ENCODE data around the gene PHF21B.

Gene PHF21B

DNA sequence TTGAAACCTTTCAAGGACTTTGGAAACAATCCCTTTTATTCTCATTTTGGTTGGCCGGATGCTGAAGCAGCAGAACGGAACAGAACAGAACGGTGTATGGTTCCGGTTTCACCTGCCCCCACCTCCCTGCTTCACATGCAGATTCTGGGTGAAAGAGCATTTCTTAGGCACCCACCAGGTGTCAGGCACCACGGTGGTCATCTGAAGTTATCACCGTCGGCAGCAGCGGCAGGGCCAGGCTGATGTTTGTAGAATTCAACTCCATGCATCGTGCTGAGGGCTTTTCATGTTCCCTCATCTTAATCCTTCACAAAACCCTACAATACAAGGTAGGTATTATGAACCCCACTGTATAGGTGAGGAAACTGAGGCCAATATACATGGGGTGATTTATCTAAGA is 13.6 kb upstream of the PHF21B start:
- Histone ChIP-seq H3K27ac (ENCODE audit: insufficient read depth, low read depth, low read length, poor library complexity, severe bottlenecking) (no peak overlapping the region), H3K4me1 (ENCODE audit: control insufficient read depth, insufficient read depth, low read length) (no peaks in the 10 kb centered on the region), H3K36me3 (ENCODE audit: control insufficient read depth, insufficient read depth, low read length) (no peaks in the 10 kb centered on the region), H3K4me3 (ENCODE audit: insufficient read depth, low read depth, low read length) (no peak overlapping the region), H3K9me3 (ENCODE audit: control insufficient read depth, low read length) (no peaks in the 10 kb centered on the region), H3K27me3 (ENCODE audit: control insufficient read depth, insufficient read depth, low read length, poor library complexity, severe bottlenecking) (no peaks in the 10 kb centered on the region)
- WGBS, 2 experiments = 27 to 31% methylated on average over 9 of the region's 9 CpGs

DNA sequence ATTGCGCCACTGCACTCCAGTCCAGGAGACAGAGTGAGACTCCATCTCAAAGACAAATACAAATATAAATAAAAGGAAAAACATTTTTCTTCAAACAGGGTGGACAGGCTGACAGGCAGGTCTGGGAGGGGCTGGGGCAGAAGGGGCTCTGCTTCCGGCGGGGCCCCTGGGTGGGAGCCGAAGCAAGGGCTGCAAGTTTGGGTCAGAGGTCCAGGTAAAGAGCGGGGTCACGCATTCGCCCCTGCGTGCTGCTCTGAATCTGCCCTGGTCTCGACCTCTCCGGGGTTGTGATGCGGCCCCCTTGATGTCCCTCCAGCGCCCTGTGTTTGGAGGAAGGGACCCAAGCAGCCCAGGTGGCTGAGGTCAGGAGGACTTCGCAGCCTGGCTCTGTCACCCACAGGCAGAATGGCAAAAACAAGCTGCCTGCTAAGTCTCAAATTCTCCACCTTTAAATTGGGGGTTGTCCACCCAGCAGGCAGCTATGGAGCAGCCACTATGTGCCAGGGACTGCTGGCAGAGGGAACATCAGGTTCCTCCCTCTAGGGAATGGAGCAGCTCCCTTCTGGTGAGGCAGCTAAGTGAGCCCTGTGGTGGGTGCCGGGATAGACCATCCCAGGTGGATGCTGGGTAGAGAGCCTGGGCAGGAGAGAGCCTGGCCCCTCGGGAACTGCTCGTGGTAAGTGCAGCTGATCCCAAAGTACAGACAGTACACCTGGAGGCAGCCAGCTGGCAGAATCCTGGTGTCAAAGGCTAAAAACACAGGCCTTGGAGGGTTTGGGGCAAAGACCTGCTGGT is 10.3 kb upstream of the PHF21B start:
- Histone ChIP-seq H3K4me3 (ENCODE audit: insufficient read depth, low read depth, low read length) (no peak overlapping the region), H3K9me3 (ENCODE audit: control insufficient read depth, low read length) (no peaks in the 10 kb centered on the region), H3K4me1 (ENCODE audit: control insufficient read depth, insufficient read depth, low read length) (no peaks in the 10 kb centered on the region), H3K27me3 (ENCODE audit: control insufficient read depth, insufficient read depth, low read length, poor library complexity, severe bottlenecking) (no peaks in the 10 kb centered on the region), H3K27ac (ENCODE audit: insufficient read depth, low read depth, low read length, poor library complexity, severe bottlenecking) (no peak overlapping the region), H3K36me3 (ENCODE audit: control insufficient read depth, insufficient read depth, low read length) (no peaks in the 10 kb centered on the region)
- WGBS, 2 experiments = 85 to 86% methylated on average over 16 of the region's 16 CpGs

GRCh38 chr22:45014654-45015053 is 4.8 kb upstream of the PHF21B start:
- no peak overlapping the region for H3K27ac ChIP-seq (ENCODE audit: insufficient read depth, low read depth, low read length, poor library complexity, severe bottlenecking)
- H3K4me3 ChIP-seq (ENCODE audit: insufficient read depth, low read depth, low read length) = no peak overlapping the region
- H3K36me3 ChIP-seq (ENCODE audit: control insufficient read depth, insufficient read depth, low read length) = no peaks in the 10 kb centered on the region
- no peaks in the 10 kb centered on the region for H3K9me3 ChIP-seq (ENCODE audit: control insufficient read depth, low read length)
- 41 to 44% methylated on average over 4 of the region's 4 CpGs for WGBS, 2 experiments
- H3K4me1 ChIP-seq (ENCODE audit: control insufficient read depth, insufficient read depth, low read length) = no peaks in the 10 kb centered on the region
- no peaks in the 10 kb centered on the region for H3K27me3 ChIP-seq (ENCODE audit: control insufficient read depth, insufficient read depth, low read length, poor library complexity, severe bottlenecking)

DNA sequence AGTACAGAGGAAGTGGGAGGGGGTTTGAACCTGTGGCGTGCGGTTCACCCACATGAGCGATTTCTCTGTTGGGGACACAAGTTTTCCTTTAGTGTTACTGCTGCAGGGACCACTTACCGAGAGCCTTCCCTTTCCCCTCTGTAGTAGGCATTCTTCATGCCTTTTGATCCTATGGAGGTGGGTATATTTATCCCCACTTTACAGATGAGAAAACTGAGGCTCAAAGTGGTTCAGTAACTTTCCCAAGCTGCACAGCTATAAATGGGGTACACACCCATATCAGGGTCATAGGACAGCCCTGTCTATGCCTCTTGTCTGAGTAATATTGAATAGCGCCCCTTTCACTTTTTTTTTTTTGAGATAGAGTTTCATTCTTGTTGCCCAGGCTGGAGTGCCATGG is 3.3 kb upstream of the PHF21B start:
- 81 to 85% methylated on average over 5 of the region's 5 CpGs for WGBS, 2 experiments
- H3K27me3 ChIP-seq (ENCODE audit: control insufficient read depth, insufficient read depth, low read length, poor library complexity, severe bottlenecking) = no peaks in the 10 kb centered on the region
- H3K9me3 ChIP-seq (ENCODE audit: control insufficient read depth, low read length) = no peaks in the 10 kb centered on the region
- H3K36me3 ChIP-seq (ENCODE audit: control insufficient read depth, insufficient read depth, low read length) = no peaks in the 10 kb centered on the region
- no peaks in the 10 kb centered on the region for H3K4me1 ChIP-seq (ENCODE audit: control insufficient read depth, insufficient read depth, low read length)
- H3K4me3 ChIP-seq (ENCODE audit: insufficient read depth, low read depth, low read length) = no peak overlapping the region
- H3K27ac ChIP-seq (ENCODE audit: insufficient read depth, low read depth, low read length, poor library complexity, severe bottlenecking) = no peak overlapping the region

DNA sequence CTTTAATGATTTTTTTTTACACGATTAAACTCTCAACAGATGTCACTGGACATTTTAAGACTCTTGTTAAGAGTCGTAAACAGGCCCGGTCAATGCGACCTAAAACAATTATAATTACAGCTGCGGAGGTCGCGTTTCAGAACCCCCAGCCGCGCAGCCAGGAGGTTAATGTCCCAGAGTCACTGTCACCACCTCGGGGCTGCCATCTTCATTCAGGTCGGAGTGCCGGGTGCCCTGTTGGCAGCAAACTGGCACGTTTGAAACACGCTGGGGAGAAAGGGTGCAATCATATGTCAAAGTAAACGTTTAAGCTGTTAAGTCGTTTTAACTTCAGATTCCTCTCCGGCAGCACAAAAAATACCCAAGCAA is 711 bp upstream of the PHF21B start:
- Histone ChIP-seq H3K9me3 (ENCODE audit: control insufficient read depth, low read length) (no peaks in the 10 kb centered on the region), H3K27me3 (ENCODE audit: control insufficient read depth, insufficient read depth, low read length, poor library complexity, severe bottlenecking) (no peaks in the 10 kb centered on the region), H3K4me3 (ENCODE audit: insufficient read depth, low read depth, low read length) (peak overlapping the region; percentile 58), H3K36me3 (ENCODE audit: control insufficient read depth, insufficient read depth, low read length) (no peaks in the 10 kb centered on the region), H3K27ac (ENCODE audit: insufficient read depth, low read depth, low read length, poor library complexity, severe bottlenecking) (peak overlapping the region; percentile 95), H3K4me1 (ENCODE audit: control insufficient read depth, insufficient read depth, low read length) (no peaks in the 10 kb centered on the region)
- 10 to 11% methylated on average over 17 of the region's 17 CpGs for WGBS, 2 experiments

- Histone ChIP-seq H3K9me3 (ENCODE audit: control insufficient read depth, low read length) (no peaks in the 10 kb centered on the region), H3K36me3 (ENCODE audit: control insufficient read depth, insufficient read depth, low read length) (peaks cover 5% of the 10 kb centered on the region), H3K4me1 (ENCODE audit: control insufficient read depth, insufficient read depth, low read length) (no peaks in the 10 kb centered on the region), H3K27me3 (ENCODE audit: control insufficient read depth, insufficient read depth, low read length, poor library complexity, severe bottlenecking) (no peaks in the 10 kb centered on the region), H3K27ac (ENCODE audit: insufficient read depth, low read depth, low read length, poor library complexity, severe bottlenecking) (peak overlapping the region; percentile 30), H3K4me3 (ENCODE audit: insufficient read depth, low read depth, low read length) (peak overlapping the region; percentile 67)
- WGBS, 2 experiments = 0% methylated on average over 90 of the region's 90 CpGs
Observed at GRCh38 chr22:45008751-45009605, 827 bp downstream of the PHF21B start.

DNA sequence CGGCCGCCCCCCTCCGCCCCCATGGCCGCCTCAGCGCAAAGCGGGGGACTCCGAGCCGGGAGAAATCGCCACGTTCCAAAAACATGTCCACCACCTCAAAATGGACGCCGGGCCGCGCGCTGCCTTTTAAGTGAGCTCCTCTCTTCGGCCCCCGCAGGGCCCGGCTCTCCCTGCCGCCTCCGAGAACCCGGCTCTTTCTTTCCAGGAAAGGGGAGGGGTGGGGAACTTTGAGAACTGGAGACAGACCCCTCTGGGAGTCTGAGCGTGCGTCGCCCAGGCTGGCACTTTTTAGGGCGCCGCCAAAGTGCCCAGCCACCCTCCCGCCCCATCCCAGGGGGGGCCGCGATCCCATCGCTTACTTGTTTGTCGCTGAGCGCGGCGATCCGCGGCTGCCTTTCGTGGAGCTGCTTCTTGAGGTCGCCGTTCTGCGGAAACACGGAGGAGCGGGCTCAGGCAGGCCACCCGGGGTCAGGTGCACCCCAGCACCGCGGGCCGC is 1.6 kb downstream of the PHF21B start:
- WGBS, 2 experiments = 0% methylated on average over 46 of the region's 46 CpGs
- Histone ChIP-seq H3K9me3 (ENCODE audit: control insufficient read depth, low read length) (no peaks in the 10 kb centered on the region), H3K4me1 (ENCODE audit: control insufficient read depth, insufficient read depth, low read length) (no peaks in the 10 kb centered on the region), H3K27me3 (ENCODE audit: control insufficient read depth, insufficient read depth, low read length, poor library complexity, severe bottlenecking) (no peaks in the 10 kb centered on the region), H3K27ac (ENCODE audit: insufficient read depth, low read depth, low read length, poor library complexity, severe bottlenecking) (peak overlapping the region; percentile 91), H3K4me3 (ENCODE audit: insufficient read depth, low read depth, low read length) (peak overlapping the region; percentile 67), H3K36me3 (ENCODE audit: control insufficient read depth, insufficient read depth, low read length) (peaks cover 6% of the 10 kb centered on the region)

DNA sequence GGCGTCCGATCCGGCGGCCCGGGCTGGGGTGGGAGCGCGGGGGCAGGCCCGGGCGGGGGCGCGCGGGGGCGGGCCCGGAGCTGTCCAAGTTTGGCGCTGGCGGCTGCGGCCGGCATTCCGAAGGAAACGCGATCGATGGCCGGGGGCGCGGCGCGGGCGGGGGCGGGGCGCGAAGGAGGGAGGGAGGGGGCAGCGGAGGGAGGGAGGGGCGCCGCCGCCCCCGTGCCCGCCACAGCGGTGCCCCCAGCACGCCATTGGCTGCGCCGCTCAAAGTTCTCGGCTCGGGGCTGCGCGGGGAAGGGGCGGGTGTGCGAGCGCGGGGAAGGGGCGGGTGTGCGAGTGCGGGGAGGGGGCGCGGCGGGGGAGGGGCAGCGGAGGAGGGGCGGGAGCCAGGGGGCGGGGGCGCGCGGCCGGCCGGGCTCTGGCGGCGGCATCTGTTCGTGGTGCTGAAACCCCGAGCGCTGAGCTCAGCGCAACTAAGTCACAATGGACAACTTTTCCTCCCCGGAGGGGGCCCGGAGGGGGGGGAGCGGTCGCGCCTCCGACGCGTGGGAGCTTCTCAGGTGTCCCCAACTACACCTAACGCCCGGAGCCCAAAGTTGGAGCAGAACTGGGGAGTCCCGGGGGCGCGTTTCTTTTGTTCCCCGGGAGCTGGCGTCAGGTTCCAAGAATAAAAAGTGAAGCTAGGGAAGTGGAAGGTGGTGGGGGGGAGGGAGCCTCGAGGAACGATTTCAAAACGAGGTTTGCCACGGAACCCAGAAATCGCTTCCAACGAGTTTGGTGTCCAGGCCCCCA is 2.2 kb downstream of the PHF21B start:
- peak overlapping the region; percentile 94 for H3K27ac ChIP-seq (ENCODE audit: insufficient read depth, low read depth, low read length, poor library complexity, severe bottlenecking)
- H3K27me3 ChIP-seq (ENCODE audit: control insufficient read depth, insufficient read depth, low read length, poor library complexity, severe bottlenecking) = no peaks in the 10 kb centered on the region
- H3K4me1 ChIP-seq (ENCODE audit: control insufficient read depth, insufficient read depth, low read length) = no peaks in the 10 kb centered on the region
- peaks cover 8% of the 10 kb centered on the region for H3K36me3 ChIP-seq (ENCODE audit: control insufficient read depth, insufficient read depth, low read length)
- H3K9me3 ChIP-seq (ENCODE audit: control insufficient read depth, low read length) = no peaks in the 10 kb centered on the region
- H3K4me3 ChIP-seq (ENCODE audit: insufficient read depth, low read depth, low read length) = peak overlapping the region; percentile 67
- 0% methylated on average over 88 to 89 of the region's 90 CpGs for WGBS, 2 experiments

DNA sequence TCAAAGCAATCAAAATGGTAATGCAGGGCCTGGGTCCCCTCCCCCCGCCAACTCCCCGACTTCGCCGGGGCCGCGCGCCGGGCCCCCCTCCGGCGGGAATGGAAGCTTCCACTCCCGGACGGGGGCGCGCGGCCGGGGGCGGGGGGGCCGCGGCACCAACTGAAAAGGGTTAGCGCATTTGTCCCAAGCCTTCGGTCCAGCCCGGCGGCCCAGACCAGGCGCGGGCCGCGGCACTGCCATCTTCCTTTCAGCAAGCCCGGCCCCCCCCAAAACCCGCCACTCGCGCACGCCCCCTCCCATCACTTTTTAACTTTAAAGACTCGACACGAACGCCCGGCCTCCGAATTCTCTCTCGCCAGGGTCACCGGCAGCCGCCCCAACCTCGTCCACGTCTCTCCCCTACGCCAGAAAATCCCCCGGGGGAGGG is 2.8 kb downstream of the PHF21B start:
- Histone ChIP-seq H3K27me3 (ENCODE audit: control insufficient read depth, insufficient read depth, low read length, poor library complexity, severe bottlenecking) (no peaks in the 10 kb centered on the region), H3K36me3 (ENCODE audit: control insufficient read depth, insufficient read depth, low read length) (peaks cover 12% of the 10 kb centered on the region), H3K4me3 (ENCODE audit: insufficient read depth, low read depth, low read length) (peak overlapping the region; percentile 62), H3K27ac (ENCODE audit: insufficient read depth, low read depth, low read length, poor library complexity, severe bottlenecking) (peak overlapping the region; percentile 94), H3K9me3 (ENCODE audit: control insufficient read depth, low read length) (no peaks in the 10 kb centered on the region), H3K4me1 (ENCODE audit: control insufficient read depth, insufficient read depth, low read length) (no peaks in the 10 kb centered on the region)
- WGBS, 2 experiments = 0% methylated on average over 44 of the region's 44 CpGs

All from ectodermal cell (in vitro differentiated cells).